ENCODE measurements around the gene MAD2L1. TPM values are rescaled to one million over a fixed set of nuclear protein-coding genes. Genes with fewer than 3 reads are reported as not detected.
A peak's percentile ranks its signal among the peaks of the same experiment; 100 is the strongest.

Gene MAD2L1
- total RNA-seq, 1 donor from 2014 or later, result 8.1 TPM

GRCh38 chr4:120081726-120082125 is 15.1 kb upstream of the MAD2L1 start:
- Histone ChIP-seq H3K4me3 (ENCODE audit: low read depth, low read length) (no peak overlapping the region), H3K36me3 (ENCODE audit: control insufficient read depth, insufficient read depth, low read length) (no peaks in the 10 kb centered on the region), H3K27me3 (ENCODE audit: control insufficient read depth, insufficient read depth, low read length) (no peaks in the 10 kb centered on the region)
- no peak for DNase-seq (ENCODE audit: low read depth)
- TF ChIP-seq, protein P1, sequence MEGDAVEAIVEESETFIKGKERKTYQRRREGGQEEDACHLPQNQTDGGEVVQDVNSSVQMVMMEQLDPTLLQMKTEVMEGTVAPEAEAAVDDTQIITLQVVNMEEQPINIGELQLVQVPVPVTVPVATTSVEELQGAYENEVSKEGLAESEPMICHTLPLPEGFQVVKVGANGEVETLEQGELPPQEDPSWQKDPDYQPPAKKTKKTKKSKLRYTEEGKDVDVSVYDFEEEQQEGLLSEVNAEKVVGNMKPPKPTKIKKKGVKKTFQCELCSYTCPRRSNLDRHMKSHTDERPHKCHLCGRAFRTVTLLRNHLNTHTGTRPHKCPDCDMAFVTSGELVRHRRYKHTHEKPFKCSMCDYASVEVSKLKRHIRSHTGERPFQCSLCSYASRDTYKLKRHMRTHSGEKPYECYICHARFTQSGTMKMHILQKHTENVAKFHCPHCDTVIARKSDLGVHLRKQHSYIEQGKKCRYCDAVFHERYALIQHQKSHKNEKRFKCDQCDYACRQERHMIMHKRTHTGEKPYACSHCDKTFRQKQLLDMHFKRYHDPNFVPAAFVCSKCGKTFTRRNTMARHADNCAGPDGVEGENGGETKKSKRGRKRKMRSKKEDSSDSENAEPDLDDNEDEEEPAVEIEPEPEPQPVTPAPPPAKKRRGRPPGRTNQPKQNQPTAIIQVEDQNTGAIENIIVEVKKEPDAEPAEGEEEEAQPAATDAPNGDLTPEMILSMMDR (IDR thresholded peaks at IDR 0.05; ENCODE audit: insufficient read depth, low read length, poor library complexity, severe bottlenecking), result no peak

DNA sequence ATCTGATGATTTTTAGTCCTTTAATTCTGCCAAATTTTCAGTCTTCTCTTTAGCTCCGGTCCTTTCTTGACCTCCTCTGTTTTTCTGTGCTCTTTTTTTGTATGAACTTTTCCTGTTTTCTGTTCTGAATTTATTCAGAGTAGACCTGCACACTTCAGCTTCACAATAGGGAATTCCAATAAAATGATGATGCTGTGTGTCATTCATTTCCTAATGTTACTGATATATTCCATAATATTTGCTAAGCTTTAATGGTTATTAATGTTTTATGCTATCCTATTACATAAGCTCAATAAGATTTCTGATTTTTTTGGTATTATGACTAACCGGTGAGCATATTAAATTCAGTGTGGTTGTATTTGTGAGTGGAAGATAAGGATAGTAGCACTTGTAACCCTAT is 13.9 kb upstream of the MAD2L1 start:
- Histone ChIP-seq H3K27me3 (ENCODE audit: control insufficient read depth, insufficient read depth, low read length) (no peaks in the 10 kb centered on the region), H3K36me3 (ENCODE audit: control insufficient read depth, insufficient read depth, low read length) (no peaks in the 10 kb centered on the region), H3K4me3 (ENCODE audit: low read depth, low read length) (no peak overlapping the region)
- DNase-seq (ENCODE audit: low read depth), result no peak
- TF ChIP-seq, protein P1 (IDR thresholded peaks at IDR 0.05; ENCODE audit: insufficient read depth, low read length, poor library complexity, severe bottlenecking), result no peak

GRCh38 chr4:120079839-120080520 is 13.3 kb upstream of the MAD2L1 start:
- Histone ChIP-seq H3K36me3 (ENCODE audit: control insufficient read depth, insufficient read depth, low read length) (no peaks in the 10 kb centered on the region), H3K4me3 (ENCODE audit: low read depth, low read length) (no peak overlapping the region), H3K27me3 (ENCODE audit: control insufficient read depth, insufficient read depth, low read length) (no peaks in the 10 kb centered on the region)
- TF ChIP-seq, protein P1 (IDR thresholded peaks at IDR 0.05; ENCODE audit: insufficient read depth, low read length, poor library complexity, severe bottlenecking), result no peak
- DNase-seq (ENCODE audit: low read depth), result no peak

GRCh38 chr4:120078216-120078615 is 11.6 kb upstream of the MAD2L1 start:
- no peak overlapping the region for H3K4me3 ChIP-seq (ENCODE audit: low read depth, low read length)
- TF ChIP-seq, protein P1 (IDR thresholded peaks at IDR 0.05; ENCODE audit: insufficient read depth, low read length, poor library complexity, severe bottlenecking), result no peak

GRCh38 chr4:120071192-120071795 is 4.6 kb upstream of the MAD2L1 start:
- no peaks in the 10 kb centered on the region for H3K27me3 ChIP-seq (ENCODE audit: control insufficient read depth, insufficient read depth, low read length)
- TF ChIP-seq, protein P1 (IDR thresholded peaks at IDR 0.05; ENCODE audit: insufficient read depth, low read length, poor library complexity, severe bottlenecking), result peak; percentile 56
- no peak for DNase-seq (ENCODE audit: low read depth)
- H3K36me3 ChIP-seq (ENCODE audit: control insufficient read depth, insufficient read depth, low read length), result no peaks in the 10 kb centered on the region
- no peak overlapping the region for H3K4me3 ChIP-seq (ENCODE audit: low read depth, low read length)

More at GRCh38 chr4:120078216-120078615, 11.6 kb upstream of the MAD2L1 start:
- no peak for DNase-seq (ENCODE audit: low read depth)
- Histone ChIP-seq H3K36me3 (ENCODE audit: control insufficient read depth, insufficient read depth, low read length) (no peaks in the 10 kb centered on the region), H3K27me3 (ENCODE audit: control insufficient read depth, insufficient read depth, low read length) (no peaks in the 10 kb centered on the region)
